ENCODE results near the gene ACTG1. TPM values are rescaled to one million over a fixed set of nuclear protein-coding genes. Genes with fewer than 3 reads are reported as not detected.

ACTG1 gene
- total RNA-seq, 1 donor from 2014 or later: 1,228 TPM

GRCh38 chr17:81511804-81512561, 616 bp downstream of the ACTG1 start:
- Histone ChIP-seq H3K79me2 (ENCODE audit: low read depth) (peaks cover 47% of the 10 kb centered on the region), H3K36me3 (no peaks in the 10 kb centered on the region), H3K27ac (peak overlapping the region; percentile 84), H3K4me1 (peaks cover 23% of the 10 kb centered on the region), H2AFZ (replicated peaks) (no peak overlapping the region), H3F3A (ENCODE audit: low read depth) (peaks cover 80% of the 10 kb centered on the region), H4K20me1 (ENCODE audit: low read depth) (peaks cover 56% of the 10 kb centered on the region), H3K9ac (peak overlapping the region; percentile 93), H3K4me2 (peak overlapping the region; percentile 97), H3K4me3 (peak overlapping the region; percentile 98), H3K27me3 (peaks cover 29% of the 10 kb centered on the region), H3K9me3 (ENCODE audit: low read depth) (no peaks in the 10 kb centered on the region)
- Mint-ChIP-seq H3K27ac (peak overlapping the region; percentile 96), H3K27me3 (ENCODE audit: insufficient read depth, low read depth) (peaks cover 43% of the 10 kb centered on the region), H3K4me1 (peaks cover 50% of the 10 kb centered on the region), H3K9me3 (peaks cover 10% of the 10 kb centered on the region), H3K36me3 (peaks cover 39% of the 10 kb centered on the region), H3K4me3 (peak overlapping the region; percentile 98)
- no peak for DNase-seq (ENCODE audit: low spot score)
- TF ChIP-seq EZH2 (IDR thresholded peaks at IDR 0.05) (no peak), CTCF (IDR thresholded peaks at IDR 0.05) (no peak), EZH2phosphoT487 (IDR thresholded peaks at IDR 0.05) (no peak)

DNA sequence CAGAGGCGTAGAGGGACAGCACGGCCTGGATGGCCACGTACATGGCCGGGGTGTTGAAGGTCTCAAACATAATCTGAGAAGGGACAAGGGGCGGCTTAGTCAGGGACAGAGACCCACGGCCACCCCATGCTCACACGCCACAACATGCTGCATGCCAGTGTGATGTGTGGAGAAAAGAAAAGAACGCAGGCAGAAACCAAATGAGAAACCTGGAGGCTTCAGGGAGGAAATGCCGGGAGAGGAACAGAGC, 1.1 kb downstream of the ACTG1 start:
- no peak overlapping the region for H2AFZ ChIP-seq (replicated peaks)
- peak overlapping the region; percentile 97 for H3K4me2 ChIP-seq
- peaks cover 47% of the 10 kb centered on the region for H3K4me1 Mint-ChIP-seq
- H3F3A ChIP-seq (ENCODE audit: low read depth): peaks cover 76% of the 10 kb centered on the region
- peak overlapping the region; percentile 98 for H3K4me3 ChIP-seq
- H3K36me3 Mint-ChIP-seq: peaks cover 39% of the 10 kb centered on the region
- H4K20me1 ChIP-seq (ENCODE audit: low read depth): peaks cover 52% of the 10 kb centered on the region
- TF ChIP-seq EZH2 (IDR thresholded peaks at IDR 0.05) (no peak), EZH2phosphoT487 (IDR thresholded peaks at IDR 0.05) (no peak), CTCF (IDR thresholded peaks at IDR 0.05) (no peak)
- H3K27ac Mint-ChIP-seq: peak overlapping the region; percentile 96
- peaks cover 45% of the 10 kb centered on the region for H3K27me3 Mint-ChIP-seq (ENCODE audit: insufficient read depth, low read depth)
- DNase-seq (ENCODE audit: low spot score): no peak
- H3K4me1 ChIP-seq: peaks cover 23% of the 10 kb centered on the region
- peaks cover 10% of the 10 kb centered on the region for H3K9me3 Mint-ChIP-seq
- H3K9me3 ChIP-seq (ENCODE audit: low read depth): no peaks in the 10 kb centered on the region
- H3K79me2 ChIP-seq (ENCODE audit: low read depth): peaks cover 47% of the 10 kb centered on the region
- peaks cover 24% of the 10 kb centered on the region for H3K27me3 ChIP-seq
- H3K36me3 ChIP-seq: no peaks in the 10 kb centered on the region
- H3K4me3 Mint-ChIP-seq: peak overlapping the region; percentile 98
- no peak overlapping the region for H3K27ac ChIP-seq
- H3K9ac ChIP-seq: peak overlapping the region; percentile 93

DNA sequence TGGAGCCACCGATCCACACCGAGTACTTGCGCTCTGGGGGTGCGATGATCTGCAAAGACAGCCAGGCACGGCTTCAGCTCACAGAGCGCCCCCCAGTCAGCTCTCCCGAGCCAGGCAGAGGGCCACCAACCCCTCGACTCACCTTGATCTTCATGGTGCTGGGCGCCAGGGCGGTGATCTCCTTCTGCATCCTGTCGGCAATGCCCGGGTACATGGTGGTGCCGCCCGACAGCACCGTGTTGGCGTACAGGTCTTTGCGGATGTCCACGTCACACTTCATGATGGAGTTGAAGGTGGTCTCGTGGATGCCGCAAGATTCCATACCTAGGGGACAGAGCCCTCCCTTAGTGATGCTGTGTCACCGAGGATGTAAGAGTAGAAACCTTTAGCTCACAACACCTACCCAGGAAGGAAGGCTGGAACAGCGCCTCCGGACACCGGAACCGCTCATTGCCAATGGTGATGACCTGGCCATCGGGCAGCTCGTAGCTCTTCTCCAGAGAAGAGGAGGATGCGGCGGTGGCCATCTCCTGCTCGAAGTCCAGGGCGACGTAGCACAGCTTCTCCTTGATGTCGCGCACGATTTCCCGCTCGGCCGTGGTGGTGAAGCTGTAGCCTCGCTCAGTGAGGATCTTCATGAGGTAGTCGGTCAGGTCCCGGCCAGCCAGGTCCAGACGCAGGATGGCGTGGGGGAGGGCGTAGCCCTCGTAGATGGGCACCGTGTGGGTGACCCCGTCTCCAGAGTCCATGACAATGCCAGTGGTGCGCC, 1.6 kb downstream of the ACTG1 start:
- H2AFZ ChIP-seq (replicated peaks): no peak overlapping the region
- TF ChIP-seq CTCF (IDR thresholded peaks at IDR 0.05): no peak
- no peak for TF ChIP-seq EZH2 (IDR thresholded peaks at IDR 0.05)
- TF ChIP-seq EZH2phosphoT487 (IDR thresholded peaks at IDR 0.05): no peak
- peaks cover 75% of the 10 kb centered on the region for H3F3A ChIP-seq (ENCODE audit: low read depth)
- peaks cover 19% of the 10 kb centered on the region for H3K27me3 ChIP-seq
- Mint-ChIP-seq H3K27ac (peak overlapping the region; percentile 96), H3K9me3 (peaks cover 10% of the 10 kb centered on the region), H3K4me1 (peaks cover 41% of the 10 kb centered on the region), H3K36me3 (peaks cover 39% of the 10 kb centered on the region), H3K27me3 (ENCODE audit: insufficient read depth, low read depth) (peaks cover 45% of the 10 kb centered on the region), H3K4me3 (peak overlapping the region; percentile 98)
- H3K79me2 ChIP-seq (ENCODE audit: low read depth): peaks cover 47% of the 10 kb centered on the region
- H3K9me3 ChIP-seq (ENCODE audit: low read depth): no peaks in the 10 kb centered on the region
- H3K4me2 ChIP-seq: peak overlapping the region; percentile 97
- H4K20me1 ChIP-seq (ENCODE audit: low read depth): peaks cover 47% of the 10 kb centered on the region
- DNase-seq (ENCODE audit: low spot score): no peak
- peaks cover 23% of the 10 kb centered on the region for H3K4me1 ChIP-seq
- H3K36me3 ChIP-seq: no peaks in the 10 kb centered on the region
- H3K4me3 ChIP-seq: peak overlapping the region; percentile 98
- no peak overlapping the region for H3K27ac ChIP-seq
- H3K9ac ChIP-seq: peak overlapping the region; percentile 93
